Measurements from ENCODE around the gene TMEM18. TPM values are rescaled to one million over a fixed set of nuclear protein-coding genes. Genes with fewer than 3 reads are reported as not detected.

TMEM18 gene
- total and polyA plus RNA-seq, 9 of the 15 experiments (the other 6 are each of a cell fraction or from before 2014, with no cell fraction given) = 12.8 to 55.9 (median 21.8) TPM

DNA sequence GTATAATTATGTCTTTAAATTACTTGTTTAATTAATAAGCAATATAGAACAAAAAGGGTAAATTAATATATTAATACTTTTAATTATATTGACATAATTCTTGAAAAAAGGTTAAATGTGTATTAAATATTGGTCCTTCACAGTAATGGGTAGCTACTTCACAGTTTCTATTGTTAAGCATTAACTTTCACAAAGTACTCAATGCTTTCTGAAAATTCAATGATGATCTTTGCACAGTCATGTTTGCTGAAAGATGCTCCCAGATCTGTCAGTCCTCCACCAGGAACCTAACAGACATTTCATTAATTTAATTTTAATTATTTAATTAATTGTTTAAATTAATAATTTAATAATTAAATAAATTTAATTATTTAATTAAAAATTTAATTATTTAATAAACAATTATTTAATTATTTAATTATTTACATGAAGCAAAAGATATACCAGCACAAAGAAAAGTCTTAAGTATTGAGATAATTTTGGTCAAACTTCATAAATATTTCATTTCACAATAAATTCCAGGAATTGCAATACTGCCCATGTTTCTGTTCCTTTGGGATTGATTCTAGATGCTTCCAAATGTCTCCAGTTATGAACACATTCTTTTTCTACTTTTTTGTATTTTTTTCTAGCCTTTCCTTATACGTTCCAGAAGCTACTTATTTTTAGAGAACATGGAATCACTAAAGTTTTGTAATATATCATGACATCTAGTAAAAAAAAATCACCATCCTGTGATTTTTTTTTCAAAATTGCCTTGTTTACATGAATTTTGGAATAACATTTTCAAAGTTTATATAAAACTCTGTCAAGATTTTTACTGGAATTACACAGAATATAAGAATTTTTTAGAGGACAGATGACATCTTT lies 46.5 kb downstream of the TMEM18 start:
- DNase-seq (ENCODE audit: extremely low read depth in 1 of 4, low spot score in 3 of 4) (no peak), FAIRE-seq (no peak), ATAC-seq (no peak)
- H3K27me3 ChIP-seq (ENCODE audit: control insufficient read depth in 2 of 2, insufficient read depth in 2 of 2, low read length in 2 of 2) = peaks cover 6 to 45% of the 10 kb centered on the region in 2 experiments; a peak in 4 of 5 replicates
- no peak overlapping the region for H3K27ac ChIP-seq (ENCODE audit: extremely low read depth, low read depth, low read length)
- no peaks in the 10 kb centered on the region for H3K4me1 ChIP-seq (replicated peaks in 1 of 2; ENCODE audit: control insufficient read depth in 2 of 2, insufficient read depth in 2 of 2, low read length in 2 of 2)
- in situ Hi-C loops (cut with MboI) = no loop called here
- CTCF ChIA-PET (ENCODE audit: low intra/inter-chr PET ratio) = no interaction called here
- H3K9me1 ChIP-seq (ENCODE audit: control insufficient read depth, insufficient read depth, low read length) = no peaks in the 10 kb centered on the region
- no peak overlapping the region for H3K9ac ChIP-seq (ENCODE audit: insufficient read depth in 1 of 2, low read depth in 2 of 2, low read length in 2 of 2)
- no peaks in the 10 kb centered on the region for H3K36me3 ChIP-seq (ENCODE audit: control insufficient read depth, insufficient read depth, low read length)
- POLR2A ChIA-PET = no interaction called here
- intact Hi-C loops (cut with micrococcal nuclease) = no loop called here
- no peaks in the 10 kb centered on the region for H3K9me3 ChIP-seq (replicated peaks; ENCODE audit: control insufficient read depth, insufficient read depth, low read depth, low read length)
- no TSS peak for BruUV-seq (replicated peaks)
- WGBS (ENCODE audit: insufficient coverage, low coverage, missing lambda C conversion rate) = 0% methylated on average over 1 of the region's 1 CpG
- H3K4me2 ChIP-seq (ENCODE audit: insufficient read depth, low read length) = no peak overlapping the region
- H4K20me1 ChIP-seq (replicated peaks; ENCODE audit: control insufficient read depth, insufficient read depth, low read length) = no peaks in the 10 kb centered on the region; the same call in 1 of the 2 replicates
- H3K79me2 ChIP-seq (ENCODE audit: control insufficient read depth, insufficient read depth, low read length) = no peaks in the 10 kb centered on the region
- H3K4me3 ChIP-seq = no peak overlapping the region
- no peak overlapping the region for H2AFZ ChIP-seq (ENCODE audit: low read depth, low read length)
- no peak for TF ChIP-seq ZMIZ1 (IDR thresholded peaks at IDR 0.05; ENCODE audit: low read depth in 2 of 2, low read length in 2 of 2)
- no peak for TF ChIP-seq SRF (CRISPR knock-in tag; IDR thresholded peaks at IDR 0.05)
- TF ChIP-seq BRD4 (IDR thresholded peaks at IDR 0.05) = no peak
- no peak for TF ChIP-seq PHB (CRISPR knock-in tag; IDR thresholded peaks at IDR 0.05)
- TF ChIP-seq, protein P1, sequence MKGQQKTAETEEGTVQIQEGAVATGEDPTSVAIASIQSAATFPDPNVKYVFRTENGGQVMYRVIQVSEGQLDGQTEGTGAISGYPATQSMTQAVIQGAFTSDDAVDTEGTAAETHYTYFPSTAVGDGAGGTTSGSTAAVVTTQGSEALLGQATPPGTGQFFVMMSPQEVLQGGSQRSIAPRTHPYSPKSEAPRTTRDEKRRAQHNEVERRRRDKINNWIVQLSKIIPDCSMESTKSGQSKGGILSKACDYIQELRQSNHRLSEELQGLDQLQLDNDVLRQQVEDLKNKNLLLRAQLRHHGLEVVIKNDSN (CRISPR knock-in tag; IDR thresholded peaks at IDR 0.05) = no peak
- TF ChIP-seq RHOXF2B (CRISPR knock-in tag; conservative IDR thresholded peaks at IDR 0.05) = no peak
- TF ChIP-seq SREBF2 (CRISPR knock-in tag; IDR thresholded peaks at IDR 0.05) = no peak
- TF ChIP-seq, protein P2, sequence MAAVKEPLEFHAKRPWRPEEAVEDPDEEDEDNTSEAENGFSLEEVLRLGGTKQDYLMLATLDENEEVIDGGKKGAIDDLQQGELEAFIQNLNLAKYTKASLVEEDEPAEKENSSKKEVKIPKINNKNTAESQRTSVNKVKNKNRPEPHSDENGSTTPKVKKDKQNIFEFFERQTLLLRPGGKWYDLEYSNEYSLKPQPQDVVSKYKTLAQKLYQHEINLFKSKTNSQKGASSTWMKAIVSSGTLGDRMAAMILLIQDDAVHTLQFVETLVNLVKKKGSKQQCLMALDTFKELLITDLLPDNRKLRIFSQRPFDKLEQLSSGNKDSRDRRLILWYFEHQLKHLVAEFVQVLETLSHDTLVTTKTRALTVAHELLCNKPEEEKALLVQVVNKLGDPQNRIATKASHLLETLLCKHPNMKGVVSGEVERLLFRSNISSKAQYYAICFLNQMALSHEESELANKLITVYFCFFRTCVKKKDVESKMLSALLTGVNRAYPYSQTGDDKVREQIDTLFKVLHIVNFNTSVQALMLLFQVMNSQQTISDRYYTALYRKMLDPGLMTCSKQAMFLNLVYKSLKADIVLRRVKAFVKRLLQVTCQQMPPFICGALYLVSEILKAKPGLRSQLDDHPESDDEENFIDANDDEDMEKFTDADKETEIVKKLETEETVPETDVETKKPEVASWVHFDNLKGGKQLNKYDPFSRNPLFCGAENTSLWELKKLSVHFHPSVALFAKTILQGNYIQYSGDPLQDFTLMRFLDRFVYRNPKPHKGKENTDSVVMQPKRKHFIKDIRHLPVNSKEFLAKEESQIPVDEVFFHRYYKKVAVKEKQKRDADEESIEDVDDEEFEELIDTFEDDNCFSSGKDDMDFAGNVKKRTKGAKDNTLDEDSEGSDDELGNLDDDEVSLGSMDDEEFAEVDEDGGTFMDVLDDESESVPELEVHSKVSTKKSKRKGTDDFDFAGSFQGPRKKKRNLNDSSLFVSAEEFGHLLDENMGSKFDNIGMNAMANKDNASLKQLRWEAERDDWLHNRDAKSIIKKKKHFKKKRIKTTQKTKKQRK (IDR thresholded peaks at IDR 0.05; ENCODE audit: borderline replicate concordance, low read depth, low read length) = no peak
- TF ChIP-seq ZFP30 (CRISPR knock-in tag; IDR thresholded peaks at IDR 0.05; ENCODE audit: borderline replicate concordance) = no peak
- no peak for TF ChIP-seq ELF1 (tag; IDR thresholded peaks at IDR 0.05)
- no peak for TF ChIP-seq NR2C1 (IDR thresholded peaks at IDR 0.05)
- TF ChIP-seq NR2C1 (tag; IDR thresholded peaks at IDR 0.05) = no peak
- no peak for TF ChIP-seq HOXB6 (CRISPR knock-in tag; IDR thresholded peaks at IDR 0.05; ENCODE audit: borderline replicate concordance)
- TF ChIP-seq U2AF1 (optimal IDR thresholded peaks at IDR 0.05; ENCODE audit: low read depth, low read length) = no peak

Measured in K562 (cell line).